Esophagus muscularis mucosa (tissue), 4 donors: ENCODE results near the gene FCRL1. TPM values are rescaled to one million over a fixed set of nuclear protein-coding genes. Genes with fewer than 3 reads are reported as not detected.

Experiments
- DNase-seq: peaks from one replicate; pipeline ENCODE4 v3.0.0-alpha.2; 2017; ENCODE audit errors: extremely low spot score
- H3K27ac ChIP-seq, 4 donors: fragments of 200-600 bp; sonication (generic); replicated peaks in 1 of 4; 1 replicate in 3 of 4; 2 replicates in 1 of 4; pipeline ENCODE4 v1.5.1; 2016 to 2019; ENCODE audit warnings: mild to moderate bottlenecking in 1 of 4
- H3K27me3 ChIP-seq, 4 donors: fragments of 200-600 bp; sonication (generic); one replicate each; pipeline versions ENCODE4 v1.5.1 to v1.6.0; 2016 to 2019
- H3K36me3 ChIP-seq, 4 donors: fragments of 200-600 bp; sonication (generic); one replicate each; pipeline ENCODE4 v1.5.1; 2016 to 2019
- H3K4me1 ChIP-seq, 4 donors: fragments of 200-600 bp; sonication (generic); one replicate each; pipeline ENCODE4 v1.5.1; 2016 to 2019
- H3K4me3 ChIP-seq, 4 donors: fragments of 200-600 bp; sonication (generic); 1 replicate in 2 of 4; 2 replicates in 2 of 4; pipeline ENCODE4 v1.5.1; 2016 to 2019; ENCODE audit warnings: mild to moderate bottlenecking in 4 of 4, moderate library complexity in 1 of 4
- H3K9me3 ChIP-seq, 4 donors: fragments of 200-600 bp; sonication (generic); 1 replicate in 3 of 4; 2 replicates in 1 of 4; pipeline ENCODE4 v1.5.1; 2016 to 2019
- CTCF ChIP-seq, 3 experiments: fragments of 200-600 bp in 2 of 3; fragments of 450-650 bp in 1 of 3; sonication (generic) in 2 of 3; IDR thresholded peaks; one replicate each; pipeline ENCODE4 v1.5.1; 2017 to 2019; ENCODE audit warnings: antibody characterized with exemption in 3 of 3, mild to moderate bottlenecking in 2 of 3, moderate library complexity in 1 of 3
- EP300 ChIP-seq: sonication (generic); formaldehyde crosslinking; IDR thresholded peaks from one replicate; pipeline ENCODE4 v1.6.1; 2017; ENCODE audit warnings: antibody characterized with exemption
- POLR2A ChIP-seq: fragments of 450-650 bp; IDR thresholded peaks from one replicate; pipeline ENCODE4 v1.6.1; 2017; ENCODE audit warnings: antibody characterized with exemption, moderate library complexity, mild to moderate bottlenecking, low read depth
- POLR2AphosphoS5 ChIP-seq, 2 donors: sonication (generic); formaldehyde crosslinking; IDR thresholded peaks; one replicate each; pipeline ENCODE4 v1.6.1; 2017; ENCODE audit warnings: antibody characterized with exemption in 2 of 2
- WGBS: methylation state at CpG from one replicate; pipeline ENCODE4 v1.1.5; 2018; 5-methylcytosine and 5-hydroxymethylcytosine counted together
- intact Hi-C: fragments of 100-400 bp; cut with DNase I; formaldehyde crosslinking; loops from one replicate; pipeline ENCODE4 v1.15.1; 2023
- total RNA-seq, 4 donors: library from RNA; depleted of rRNA; stranded (reverse); fragments of >200 nt; gene quantifications; one replicate each; pipeline versions ENCODE4 v1.1.0 to v1.2.1, GENCODE V29; 2016

The FCRL1 gene
- total RNA-seq, 4 donors from 2014 or later = 0.66 TPM; not detected in 3

DNA sequence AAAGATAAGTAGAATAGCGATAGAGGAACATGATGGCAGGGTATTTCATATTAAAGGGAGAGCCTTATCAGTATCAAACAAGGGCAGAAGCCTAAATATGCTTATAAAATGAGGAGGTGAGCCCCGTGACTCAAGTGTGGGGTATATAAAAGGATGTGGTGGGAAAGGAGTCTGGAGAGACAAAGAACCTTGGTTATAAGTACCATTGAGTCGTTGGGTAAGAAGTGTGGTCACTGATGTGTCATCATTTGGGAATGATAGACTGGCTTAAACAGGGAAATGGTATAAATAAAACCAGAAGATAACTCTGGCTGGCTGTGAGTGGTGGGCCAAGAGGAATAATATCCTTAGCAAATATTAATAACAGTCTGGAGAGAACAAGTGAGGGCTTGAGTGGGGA lies 32.6 kb upstream of the FCRL1 start:
- TF ChIP-seq POLR2A = no peak
- Histone ChIP-seq H3K36me3 (no peaks in the 10 kb centered on the region), H3K27me3 (no peaks in the 10 kb centered on the region), H3K4me3 (no peak overlapping the region), H3K9me3 (no peaks in the 10 kb centered on the region), H3K27ac (no peak overlapping the region), H3K4me1 (no peaks in the 10 kb centered on the region)
- 71% methylated on average over 3 of the region's 3 CpGs for WGBS
- no peak for DNase-seq
- intact Hi-C loops = no loop called here

- no peak for DNase-seq
- Histone ChIP-seq H3K36me3 (no peaks in the 10 kb centered on the region), H3K4me1 (no peaks in the 10 kb centered on the region), H3K9me3 (no peaks in the 10 kb centered on the region), H3K4me3 (no peak overlapping the region), H3K27me3 (no peaks in the 10 kb centered on the region), H3K27ac (no peak overlapping the region)
- WGBS = 89% methylated on average over 2 of the region's 2 CpGs
- TF ChIP-seq EP300 (no peak), POLR2A (no peak), CTCF (IDR thresholded peaks at IDR 0.05) (no peak), POLR2AphosphoS5 (IDR thresholded peaks at IDR 0.05) (no peak)
- intact Hi-C loops = no loop called here
Measured at GRCh38 chr1:157849229-157849875, 29.4 kb upstream of the FCRL1 start.

DNA sequence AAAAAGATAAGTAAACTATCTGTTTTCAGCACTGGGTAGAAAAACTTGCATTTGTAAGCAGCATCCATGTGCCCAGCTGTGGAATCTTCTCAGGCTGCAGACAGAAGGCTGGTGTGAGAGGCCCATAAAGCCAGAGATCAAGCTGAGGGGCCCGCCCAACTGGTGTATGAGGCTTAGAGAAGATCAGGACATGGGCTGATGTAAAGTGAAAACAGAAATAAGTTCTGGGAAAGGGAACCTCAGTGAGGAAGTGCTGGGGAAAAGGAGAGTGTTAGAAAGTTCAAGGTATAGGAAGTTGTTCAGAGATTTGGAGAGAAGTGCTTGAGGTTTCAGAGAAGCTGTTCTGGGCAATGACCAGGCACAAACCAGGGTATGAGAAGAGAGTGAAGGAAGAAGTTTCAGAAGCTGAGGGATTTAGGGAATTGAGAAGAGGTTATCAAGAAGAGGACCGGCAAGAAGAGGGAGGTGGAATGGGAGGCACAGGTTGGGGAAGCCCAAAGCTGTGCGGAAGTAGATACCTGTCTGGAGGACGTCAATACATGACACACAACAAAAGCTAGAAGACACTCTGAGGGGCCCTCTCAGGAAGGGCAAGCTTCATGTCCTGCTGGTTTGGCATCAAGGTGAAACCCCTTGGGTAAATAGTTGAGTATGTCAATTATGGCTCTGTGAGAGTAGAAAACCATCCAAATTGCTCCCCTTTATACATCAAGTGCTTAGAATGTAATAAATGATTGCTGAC lies 24.3 kb upstream of the FCRL1 start:
- Histone ChIP-seq H3K9me3 (no peaks in the 10 kb centered on the region), H3K27ac (no peak overlapping the region), H3K36me3 (no peaks in the 10 kb centered on the region), H3K4me3 (no peak overlapping the region), H3K4me1 (no peaks in the 10 kb centered on the region), H3K27me3 (no peaks in the 10 kb centered on the region)
- DNase-seq = no peak
- no peak for TF ChIP-seq EP300
- no peak for TF ChIP-seq POLR2AphosphoS5 (IDR thresholded peaks at IDR 0.05)
- intact Hi-C loops = no loop called here
- 75% methylated on average over 4 of the region's 4 CpGs for WGBS

DNA sequence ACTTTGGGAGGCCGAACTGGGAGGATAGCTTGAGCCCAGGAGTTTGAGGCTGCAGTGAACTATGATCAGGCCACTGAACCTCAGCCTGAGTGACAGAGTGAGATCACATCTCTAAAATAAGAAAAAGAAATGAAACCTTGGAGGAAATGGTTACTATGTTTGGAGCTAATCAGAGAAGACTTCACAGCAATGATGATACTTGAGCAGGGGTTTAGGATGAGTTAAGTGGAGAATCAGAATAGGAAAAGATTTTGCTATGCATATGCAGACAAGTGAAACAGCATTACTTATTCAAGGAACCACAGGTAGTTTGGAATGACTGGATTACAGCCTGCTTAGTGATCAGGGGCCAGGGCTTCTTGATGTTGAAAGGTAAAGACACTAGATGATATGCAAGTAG lies 23.0 kb upstream of the FCRL1 start:
- Histone ChIP-seq H3K27ac (no peak overlapping the region), H3K4me3 (no peak overlapping the region), H3K9me3 (no peaks in the 10 kb centered on the region), H3K4me1 (no peaks in the 10 kb centered on the region), H3K36me3 (no peaks in the 10 kb centered on the region), H3K27me3 (no peaks in the 10 kb centered on the region)
- 89% methylated on average over 1 of the region's 1 CpG for WGBS
- no peak for DNase-seq
- intact Hi-C loops = no loop called here
- no peak for TF ChIP-seq CTCF (IDR thresholded peaks at IDR 0.05)
- TF ChIP-seq POLR2AphosphoS5 (IDR thresholded peaks at IDR 0.05) = no peak
- TF ChIP-seq EP300 = no peak
- TF ChIP-seq POLR2A = no peak

DNA sequence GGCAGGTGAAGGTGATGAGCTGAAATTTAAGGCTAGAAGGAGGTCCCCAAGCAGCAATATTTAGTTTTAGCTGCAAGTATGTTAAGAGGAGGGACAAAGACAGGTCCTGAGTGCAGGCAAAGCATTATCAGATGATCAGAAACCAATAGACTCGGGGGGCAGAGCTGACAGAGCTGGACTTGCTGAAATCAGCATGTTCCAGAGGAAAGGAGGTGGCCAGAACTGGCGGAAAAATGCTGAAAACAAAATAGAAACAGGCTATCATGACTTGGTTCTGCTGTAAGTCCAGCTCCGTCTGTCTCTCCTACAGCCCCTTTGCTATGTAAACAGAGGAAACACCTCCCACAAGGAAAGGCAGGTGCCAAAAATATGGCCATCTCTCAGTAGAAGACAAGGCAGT lies 21.8 kb upstream of the FCRL1 start, which contains the start of gene CD5L:
Gene CD5L, minus strand, starts transcription at position 101 of the 400 bp plus-strand sequence. CDS start 107 bp downstream, outside the sequence.
- no peaks in the 10 kb centered on the region for H3K27me3 ChIP-seq
- WGBS = 55% methylated on average over 3 of the region's 3 CpGs
- no peaks in the 10 kb centered on the region for H3K36me3 ChIP-seq
- intact Hi-C loops = no loop called here
- TF ChIP-seq POLR2A (no peak), POLR2AphosphoS5 (IDR thresholded peaks at IDR 0.05) (no peak), EP300 (no peak), CTCF (IDR thresholded peaks at IDR 0.05) (no peak)
- no peak within 1 kb of the TSS for H3K27ac ChIP-seq
- no peak for DNase-seq
- H3K4me1 ChIP-seq = no peaks in the 10 kb centered on the region
- H3K9me3 ChIP-seq = no peaks in the 10 kb centered on the region
- no peak within 1 kb of the TSS for H3K4me3 ChIP-seq
